GM15510 (cell line): Measurements from ENCODE around the gene IL1RAPL2.

Experiments used
- POLR2A ChIP-seq: IDR thresholded peaks from 3 replicates; pipeline ENCODE4 v1.6.1; 2011; ENCODE audit warnings: borderline replicate concordance; ENCODE audit not compliant: insufficient read length; ENCODE audit errors: extremely low read depth

IL1RAPL2 gene

GRCh38 chrX:105645667-105646357 lies 1079.8 kb downstream of the IL1RAPL2 start:
- TF ChIP-seq POLR2A = no peak

GRCh38 chrX:105646592-105647372 lies 1080.8 kb downstream of the IL1RAPL2 start:
- no peak for TF ChIP-seq POLR2A

GRCh38 chrX:105647749-105648148 lies 1081.8 kb downstream of the IL1RAPL2 start:
- no peak for TF ChIP-seq POLR2A

- TF ChIP-seq POLR2A = no peak
These were observed 1082.7 kb downstream of the IL1RAPL2 start for GRCh38 chrX:105648732-105649131.

GRCh38 chrX:105650577-105650976 lies 1084.6 kb downstream of the IL1RAPL2 start:
- no peak for TF ChIP-seq POLR2A

GRCh38 chrX:105650986-105651385 lies 1085.0 kb downstream of the IL1RAPL2 start:
- TF ChIP-seq POLR2A = no peak

GRCh38 chrX:105653891-105654290 lies 1087.9 kb downstream of the IL1RAPL2 start:
- no peak for TF ChIP-seq POLR2A

- no peak for TF ChIP-seq POLR2A
These were observed 1092.1 kb downstream of the IL1RAPL2 start for GRCh38 chrX:105658136-105658535.

GRCh38 chrX:105662248-105662647 lies 1096.2 kb downstream of the IL1RAPL2 start:
- TF ChIP-seq POLR2A = no peak

- TF ChIP-seq POLR2A = no peak
These were observed 1098.2 kb downstream of the IL1RAPL2 start for GRCh38 chrX:105664243-105664642.

- TF ChIP-seq POLR2A = no peak
These were observed 1128.8 kb downstream of the IL1RAPL2 start for GRCh38 chrX:105694839-105695238.

GRCh38 chrX:105695451-105695850 lies 1129.5 kb downstream of the IL1RAPL2 start:
- no peak for TF ChIP-seq POLR2A

- no peak for TF ChIP-seq POLR2A
These were observed 1130.9 kb downstream of the IL1RAPL2 start for GRCh38 chrX:105696870-105697269.

- no peak for TF ChIP-seq POLR2A
These were observed 1132.2 kb downstream of the IL1RAPL2 start for GRCh38 chrX:105697984-105698781.

- no peak for TF ChIP-seq POLR2A
These were observed 1134.3 kb downstream of the IL1RAPL2 start for GRCh38 chrX:105700331-105700730.
